Measurements from ENCODE around the gene ZNF804A. TPM values are rescaled to one million over a fixed set of nuclear protein-coding genes. Genes with fewer than 3 reads are reported as not detected.
"Not testable (repeated sequence)": the region's sequence is repeated elsewhere in the genome, so short reads cannot be mapped to it uniquely, and the experiment has no call there.

The ZNF804A gene
- total RNA-seq, 1 experiment from 2014 or later, result 0.24 TPM

GRCh38 chr2:184824597-184824996, 226.3 kb downstream of the ZNF804A start:
- DNase-seq (ENCODE audit: low read depth), result no peak

GRCh38 chr2:184830531-184830930, 232.2 kb downstream of the ZNF804A start:
- no peak for DNase-seq (ENCODE audit: low read depth)

- no peak for DNase-seq (ENCODE audit: low read depth)
Observed at GRCh38 chr2:184834699-184835397, 236.5 kb downstream of the ZNF804A start.

GRCh38 chr2:184835398-184835715, 237.0 kb downstream of the ZNF804A start:
- no peak for DNase-seq (ENCODE audit: low read depth)

- no peak for DNase-seq (ENCODE audit: low read depth)
Observed at GRCh38 chr2:184847331-184847730, 249.0 kb downstream of the ZNF804A start.

GRCh38 chr2:184849516-184849915, 251.2 kb downstream of the ZNF804A start:
- DNase-seq (ENCODE audit: low read depth), result no peak

GRCh38 chr2:184851576-184851975, 253.2 kb downstream of the ZNF804A start:
- DNase-seq (ENCODE audit: low read depth), result no peak

GRCh38 chr2:184859187-184859586, 260.9 kb downstream of the ZNF804A start:
- no peak for DNase-seq (ENCODE audit: low read depth)

- no peak for DNase-seq (ENCODE audit: low read depth)
Observed at GRCh38 chr2:184860744-184861143, 262.4 kb downstream of the ZNF804A start.

- no peak for DNase-seq (ENCODE audit: low read depth)
Observed at GRCh38 chr2:184875212-184875611, 276.9 kb downstream of the ZNF804A start.

GRCh38 chr2:184875911-184876310, 277.6 kb downstream of the ZNF804A start:
- DNase-seq (ENCODE audit: low read depth), result no peak

- no peak for DNase-seq (ENCODE audit: low read depth)
Observed at GRCh38 chr2:184877909-184878308, 279.6 kb downstream of the ZNF804A start.

GRCh38 chr2:184879671-184880070, 281.3 kb downstream of the ZNF804A start:
- no peak for DNase-seq (ENCODE audit: low read depth)

GRCh38 chr2:184886585-184886984, 288.3 kb downstream of the ZNF804A start:
- not testable (repeated sequence) for DNase-seq (ENCODE audit: low read depth)

GRCh38 chr2:184890311-184890710, 292.0 kb downstream of the ZNF804A start:
- no peak for DNase-seq (ENCODE audit: low read depth)

- no peak for DNase-seq (ENCODE audit: low read depth)
Observed at GRCh38 chr2:184904991-184905390, 306.7 kb downstream of the ZNF804A start.

GRCh38 chr2:184906160-184906559, 307.8 kb downstream of the ZNF804A start:
- DNase-seq (ENCODE audit: low read depth), result no peak

- DNase-seq (ENCODE audit: low read depth), result no peak
Observed at GRCh38 chr2:184906709-184907108, 308.4 kb downstream of the ZNF804A start.

- DNase-seq (ENCODE audit: low read depth), result no peak
Observed at GRCh38 chr2:184908966-184909365, 310.6 kb downstream of the ZNF804A start.

GRCh38 chr2:184920451-184920965, 322.2 kb downstream of the ZNF804A start:
- no peak for DNase-seq (ENCODE audit: low read depth)

GRCh38 chr2:184921676-184922075, 323.3 kb downstream of the ZNF804A start:
- no peak for DNase-seq (ENCODE audit: low read depth)

GRCh38 chr2:184923751-184924150, 325.4 kb downstream of the ZNF804A start:
- no peak for DNase-seq (ENCODE audit: low read depth)

- DNase-seq (ENCODE audit: low read depth), result no peak
Observed at GRCh38 chr2:184927040-184927439, 328.7 kb downstream of the ZNF804A start.

GRCh38 chr2:184936761-184937160, 338.4 kb downstream of the ZNF804A start:
- DNase-seq (ENCODE audit: low read depth), result no peak
